GM20000 (cell line): ENCODE measurements around the gene ASPSCR1.

Experiments used
- DNase-seq: peaks from one replicate; pipeline ENCODE4 v3.0.0; 2012; ENCODE audit warnings: low spot score
- TF ChIP-seq, protein P1 (sequence below): IDR thresholded peaks from 2 replicates; pipeline ENCODE4 v1.5.1; 2012; ENCODE audit warnings: mild to moderate bottlenecking, control low read depth; ENCODE audit errors: extremely low read depth, missing control alignments

ASPSCR1 gene

GRCh38 chr17:81984773-81985410 is 7.5 kb downstream of the ASPSCR1 start:
- TF ChIP-seq, protein P1, sequence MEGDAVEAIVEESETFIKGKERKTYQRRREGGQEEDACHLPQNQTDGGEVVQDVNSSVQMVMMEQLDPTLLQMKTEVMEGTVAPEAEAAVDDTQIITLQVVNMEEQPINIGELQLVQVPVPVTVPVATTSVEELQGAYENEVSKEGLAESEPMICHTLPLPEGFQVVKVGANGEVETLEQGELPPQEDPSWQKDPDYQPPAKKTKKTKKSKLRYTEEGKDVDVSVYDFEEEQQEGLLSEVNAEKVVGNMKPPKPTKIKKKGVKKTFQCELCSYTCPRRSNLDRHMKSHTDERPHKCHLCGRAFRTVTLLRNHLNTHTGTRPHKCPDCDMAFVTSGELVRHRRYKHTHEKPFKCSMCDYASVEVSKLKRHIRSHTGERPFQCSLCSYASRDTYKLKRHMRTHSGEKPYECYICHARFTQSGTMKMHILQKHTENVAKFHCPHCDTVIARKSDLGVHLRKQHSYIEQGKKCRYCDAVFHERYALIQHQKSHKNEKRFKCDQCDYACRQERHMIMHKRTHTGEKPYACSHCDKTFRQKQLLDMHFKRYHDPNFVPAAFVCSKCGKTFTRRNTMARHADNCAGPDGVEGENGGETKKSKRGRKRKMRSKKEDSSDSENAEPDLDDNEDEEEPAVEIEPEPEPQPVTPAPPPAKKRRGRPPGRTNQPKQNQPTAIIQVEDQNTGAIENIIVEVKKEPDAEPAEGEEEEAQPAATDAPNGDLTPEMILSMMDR, result no peak
- no peak for DNase-seq

GRCh38 chr17:81986606-81987005 is 9.2 kb downstream of the ASPSCR1 start:
- TF ChIP-seq, protein P1, result no peak
- no peak for DNase-seq

- TF ChIP-seq, protein P1, result no peak
- DNase-seq, result no peak
These were observed 9.8 kb downstream of the ASPSCR1 start for GRCh38 chr17:81987161-81987770.

DNA sequence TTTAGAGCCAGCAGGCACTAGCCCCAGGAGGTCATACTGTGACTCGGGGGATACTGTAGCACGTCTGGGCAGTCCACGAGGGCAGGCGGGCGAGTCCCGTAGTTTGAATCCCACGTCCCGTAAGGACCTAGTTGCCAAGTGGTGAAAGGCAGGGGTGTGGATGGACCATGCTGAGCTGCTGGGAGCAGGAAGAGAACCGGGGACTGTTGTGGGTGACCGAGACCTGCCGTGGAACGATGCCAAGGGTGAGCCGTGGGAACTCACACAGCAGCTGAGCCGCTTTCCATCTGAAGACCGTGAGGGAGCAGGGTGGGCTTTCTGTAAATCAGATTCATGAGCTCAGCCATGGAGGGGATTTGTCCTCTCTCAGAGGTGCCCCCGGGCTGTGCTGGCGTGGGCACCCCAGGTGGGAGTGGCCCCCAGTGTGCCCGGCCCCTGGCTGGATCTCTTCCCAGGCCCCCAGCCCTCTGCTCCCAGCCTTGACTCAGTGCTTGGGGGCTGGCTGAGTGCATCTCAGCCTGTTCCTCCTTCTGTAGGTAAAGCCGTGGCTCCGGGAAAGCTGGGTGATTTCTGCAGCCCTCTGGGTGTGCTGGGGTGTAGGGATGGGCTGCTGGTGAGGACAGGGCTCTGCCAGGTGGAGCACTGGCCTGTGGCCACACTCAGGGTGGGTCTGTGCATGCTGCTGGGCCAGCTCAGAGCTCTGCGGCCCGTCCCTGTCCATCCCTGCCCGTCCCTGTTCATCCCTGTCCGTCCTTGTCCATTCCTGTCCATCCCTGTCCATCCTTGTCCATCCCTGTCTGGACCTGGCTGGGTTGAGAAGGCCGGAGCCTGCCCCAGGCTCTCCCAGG is 13.6 kb downstream of the ASPSCR1 start:
- TF ChIP-seq, protein P1, result no peak
- no peak for DNase-seq

DNA sequence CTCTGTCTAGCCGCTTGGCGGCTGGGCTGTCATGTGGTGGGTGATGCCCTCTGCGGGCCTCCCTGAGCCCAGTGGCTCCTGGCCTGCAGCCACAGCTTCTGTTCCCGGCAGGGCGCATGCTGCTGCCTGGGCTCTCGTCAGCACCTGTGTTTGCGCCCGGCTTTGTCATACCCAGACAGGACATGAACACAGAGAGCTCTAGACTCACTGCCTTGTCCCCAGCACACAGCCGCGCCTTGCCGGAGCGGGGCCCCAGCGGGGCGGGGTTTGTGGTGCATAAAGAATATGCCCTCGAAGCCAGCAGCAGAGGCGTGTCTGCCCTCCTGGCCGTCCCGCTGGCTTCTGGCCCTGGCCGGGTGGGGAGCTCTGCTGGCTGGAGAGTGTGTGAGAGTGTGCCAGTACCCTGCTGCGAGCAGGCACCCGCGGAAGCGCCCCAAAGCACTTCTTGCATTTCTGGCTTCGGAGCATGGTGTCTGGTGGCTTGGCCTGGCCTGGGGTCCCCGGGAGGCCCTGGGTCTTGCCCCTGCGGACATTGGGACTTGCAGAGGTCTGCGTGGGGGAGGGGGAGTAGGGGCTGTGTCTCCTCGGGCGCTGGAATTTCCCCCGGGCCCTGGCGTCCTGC is 14.4 kb downstream of the ASPSCR1 start:
- no peak for DNase-seq
- TF ChIP-seq, protein P1, result no peak

DNA sequence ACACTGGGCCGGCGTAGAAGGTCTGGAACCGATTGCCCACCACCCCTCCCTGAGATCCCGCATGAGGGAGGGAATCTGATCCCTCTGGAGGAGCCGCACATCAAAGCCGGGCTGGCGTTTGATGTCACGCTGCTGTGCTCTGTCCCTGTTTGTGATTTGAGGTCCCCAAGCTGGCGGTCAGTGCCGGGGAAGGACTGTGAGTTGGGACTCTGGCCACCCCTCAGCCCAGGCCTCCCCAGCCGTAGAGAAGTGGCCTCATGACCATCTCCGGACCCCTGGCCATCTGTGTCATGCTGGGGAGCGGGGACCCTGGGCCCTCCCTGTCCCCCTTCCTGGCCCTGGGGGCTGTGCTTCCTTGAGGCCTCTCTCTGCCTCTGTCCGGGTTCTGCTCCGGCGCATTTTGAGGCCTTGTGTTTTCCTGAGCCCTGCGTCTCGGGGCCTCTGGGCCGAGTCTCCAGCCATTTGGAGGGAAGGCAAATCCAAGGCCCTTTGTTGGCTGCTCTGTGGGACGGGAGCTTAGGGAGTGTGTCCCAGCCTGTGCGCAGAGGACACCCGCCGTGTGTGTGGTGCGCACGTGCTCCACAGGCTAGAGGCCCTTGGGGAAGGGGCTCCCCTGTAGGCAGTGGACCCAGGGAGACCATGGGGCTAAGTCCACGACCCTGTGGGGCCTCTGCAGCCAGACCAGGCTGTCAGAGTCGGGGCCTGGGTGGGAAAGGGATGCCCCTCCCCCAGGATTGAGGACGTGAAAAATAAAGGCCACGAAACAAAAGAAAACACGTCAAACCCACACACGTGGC is 15.1 kb downstream of the ASPSCR1 start:
- TF ChIP-seq, protein P1, result no peak
- no peak for DNase-seq
